GM13977 (cell line): ENCODE measurements around the gene SDCBP2.

Experiments used
- DNase-seq: peaks from one replicate; pipeline ENCODE4 v3.0.0; 2012; ENCODE audit warnings: low spot score
- CTCF ChIP-seq: IDR thresholded peaks from 2 replicates; pipeline ENCODE4 v1.5.1; 2012; ENCODE audit warnings: mild to moderate bottlenecking, control low read depth; ENCODE audit not compliant: insufficient read depth; ENCODE audit errors: extremely low read depth, missing control alignments
- in situ Hi-C: fragments of 300-500 bp; cut with MboI; formaldehyde crosslinking; loops from one replicate; pipeline ENCODE4 v1.12.0; 2022; ENCODE audit warnings: low sequenced_read_pairs, low pct_unique_long_range_greater_than_20kb, mixed read lengths, inconsistent platforms; ENCODE audit not compliant: unreplicated experiment

Gene SDCBP2

GRCh38 chr20:1294497-1294896, 34.4 kb downstream of the SDCBP2 start:
- in situ Hi-C loops, result no loop called here
- TF ChIP-seq CTCF, result no peak
- no peak for DNase-seq

- no peak for DNase-seq
- in situ Hi-C loops, result no loop called here
- TF ChIP-seq CTCF, result no peak
These were observed 35.1 kb downstream of the SDCBP2 start for GRCh38 chr20:1293641-1294379.

- no peak for TF ChIP-seq CTCF
- no peak for DNase-seq
- in situ Hi-C loops, result no loop called here
These were observed 36.3 kb downstream of the SDCBP2 start for GRCh38 chr20:1292620-1293019.

GRCh38 chr20:1291191-1291741, 37.7 kb downstream of the SDCBP2 start:
- DNase-seq, result no peak
- no peak for TF ChIP-seq CTCF
- in situ Hi-C loops, result no loop called here

GRCh38 chr20:1287787-1288569, 41.0 kb downstream of the SDCBP2 start:
- DNase-seq, result no peak
- in situ Hi-C loops, result no loop called here
- TF ChIP-seq CTCF, result no peak

- DNase-seq, result no peak
- in situ Hi-C loops, result no loop called here
- no peak for TF ChIP-seq CTCF
These were observed 41.6 kb downstream of the SDCBP2 start for GRCh38 chr20:1287306-1287705.
